Measurements from ENCODE around the gene CAMK2D.

The CAMK2D gene

GRCh38 chr4:113762186-113763028, 869 bp upstream of the CAMK2D start:
- DNase-seq: peak; percentile 98

DNA sequence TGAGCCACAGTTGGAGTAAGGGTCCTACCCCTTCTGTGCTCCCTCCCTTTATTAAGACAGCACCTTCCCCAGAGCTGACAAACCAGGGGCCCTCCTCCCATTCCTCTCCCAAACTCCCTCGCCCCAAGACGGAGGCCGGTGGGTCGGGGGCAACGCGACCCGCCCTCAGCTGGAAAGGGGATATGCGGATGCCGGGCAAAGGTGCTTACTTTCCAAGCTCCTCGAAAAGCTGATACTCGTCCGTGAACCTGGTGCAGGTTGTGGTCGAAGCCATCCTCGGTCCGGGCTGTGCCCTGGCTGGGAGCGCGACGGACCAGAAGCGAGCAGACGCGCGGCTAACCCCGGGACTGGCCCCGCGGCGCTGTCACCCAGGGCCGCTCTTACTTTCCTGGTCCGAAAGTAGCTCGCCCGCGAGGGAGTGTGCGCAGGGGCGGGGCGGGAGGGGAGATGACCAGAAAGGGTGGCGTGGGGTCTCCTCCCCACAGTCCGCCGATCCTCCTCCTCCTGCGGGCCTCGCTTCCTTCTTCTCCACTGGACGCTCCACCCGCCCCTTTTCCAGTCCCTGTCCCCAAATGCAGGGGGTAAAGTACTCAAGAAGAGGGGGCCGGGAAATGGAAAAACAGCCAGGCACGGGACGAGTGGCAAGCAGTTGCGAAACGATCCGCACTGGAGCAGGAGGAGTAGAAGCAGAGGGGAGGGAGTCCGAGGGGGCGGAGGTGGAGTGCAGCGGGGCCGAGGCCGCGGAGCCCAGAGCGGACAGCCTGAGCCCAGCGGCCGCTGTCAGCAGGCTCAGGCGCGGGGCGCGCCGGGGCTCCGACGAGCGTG, 531 bp downstream of the CAMK2D start:
- peak; percentile 14 for DNase-seq

- DNase-seq: no peak
Measured at GRCh38 chr4:113760094-113760794, 1.3 kb downstream of the CAMK2D start.

DNA sequence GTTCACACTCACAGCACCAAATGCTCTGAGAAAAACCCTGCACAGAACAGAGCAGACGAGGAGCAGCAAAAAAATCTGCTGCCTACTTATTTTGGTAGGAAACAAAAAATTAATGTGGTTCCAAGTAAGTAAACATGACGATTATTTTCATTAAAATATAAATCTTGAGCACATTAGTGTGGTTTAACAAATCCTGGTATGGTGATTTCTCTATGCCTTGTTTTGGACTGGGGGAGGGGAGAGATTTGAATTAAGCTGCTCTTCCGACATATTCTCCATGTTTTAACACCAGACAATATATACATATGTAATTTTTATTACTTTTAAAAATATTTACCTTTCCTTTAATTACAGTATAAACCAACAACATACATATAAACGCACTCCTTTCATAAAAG, 1.8 kb downstream of the CAMK2D start:
- DNase-seq: no peak

- no peak for DNase-seq
Measured at GRCh38 chr4:113758372-113758771, 3.2 kb downstream of the CAMK2D start.

DNA sequence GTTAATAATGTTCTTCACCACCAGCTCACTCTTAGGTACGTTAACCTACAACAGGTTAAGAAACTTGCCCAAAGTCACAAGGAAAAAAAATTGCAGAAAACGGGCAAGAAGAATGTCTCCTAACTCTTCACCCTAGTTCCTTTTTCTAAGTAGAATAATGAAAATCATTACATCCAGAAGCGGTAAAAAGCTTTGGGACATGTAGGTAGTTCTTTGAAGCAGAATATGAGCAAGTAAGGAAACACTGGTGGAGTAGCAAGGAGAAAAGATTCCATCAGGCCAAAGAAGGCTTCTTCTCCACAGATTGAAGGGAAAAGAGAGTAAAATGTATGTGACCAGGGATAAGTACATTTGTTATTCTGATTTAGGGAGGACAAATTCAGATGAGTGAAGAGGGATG, 4.1 kb downstream of the CAMK2D start:
- DNase-seq: no peak

GRCh38 chr4:113756005-113756410, 5.5 kb downstream of the CAMK2D start:
- DNase-seq: no peak

DNA sequence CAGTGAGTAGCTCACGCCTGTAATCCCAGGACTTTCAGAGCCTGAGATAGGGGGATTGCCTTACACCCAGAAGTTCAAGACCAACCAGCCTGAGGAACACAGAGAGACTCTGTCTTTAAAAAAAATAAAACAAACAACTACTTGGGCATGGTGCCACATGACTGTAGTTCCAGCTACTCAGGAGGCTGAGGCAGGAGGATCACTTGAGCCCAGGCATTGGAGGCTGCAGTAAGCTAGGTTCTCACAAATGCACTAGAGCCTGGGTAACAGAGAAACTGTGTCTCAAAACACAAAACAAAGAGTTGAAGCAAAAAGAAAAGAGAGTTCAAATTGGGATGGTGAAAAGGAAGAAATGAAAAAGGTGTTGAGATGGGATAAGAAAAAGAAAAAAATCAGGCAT, 10.8 kb downstream of the CAMK2D start:
- no peak for DNase-seq

- no peak for DNase-seq
Measured at GRCh38 chr4:113750296-113750695, 11.2 kb downstream of the CAMK2D start.

DNA sequence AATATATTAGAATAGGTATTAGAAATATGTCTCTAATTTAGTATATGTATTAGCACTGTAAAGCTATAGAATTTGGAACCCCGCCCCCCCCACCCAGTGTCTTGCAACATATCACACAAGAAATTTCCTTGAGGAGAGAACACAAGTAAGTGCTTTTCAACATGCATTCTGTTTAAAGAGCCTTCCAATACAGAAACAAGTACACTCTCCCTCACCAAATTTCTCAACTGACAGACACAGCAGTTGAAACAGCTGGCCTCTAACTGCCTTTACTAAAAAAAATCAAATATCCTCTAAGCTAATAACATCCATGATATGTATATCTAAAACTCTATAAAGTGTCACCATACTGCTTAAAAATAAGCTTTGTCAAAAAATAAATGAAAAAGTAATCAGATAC, 12.4 kb downstream of the CAMK2D start:
- no peak for DNase-seq

- no peak for DNase-seq
Measured at GRCh38 chr4:113747949-113748348, 13.6 kb downstream of the CAMK2D start.

GRCh38 chr4:113745711-113746110, 15.8 kb downstream of the CAMK2D start:
- DNase-seq: no peak

DNA sequence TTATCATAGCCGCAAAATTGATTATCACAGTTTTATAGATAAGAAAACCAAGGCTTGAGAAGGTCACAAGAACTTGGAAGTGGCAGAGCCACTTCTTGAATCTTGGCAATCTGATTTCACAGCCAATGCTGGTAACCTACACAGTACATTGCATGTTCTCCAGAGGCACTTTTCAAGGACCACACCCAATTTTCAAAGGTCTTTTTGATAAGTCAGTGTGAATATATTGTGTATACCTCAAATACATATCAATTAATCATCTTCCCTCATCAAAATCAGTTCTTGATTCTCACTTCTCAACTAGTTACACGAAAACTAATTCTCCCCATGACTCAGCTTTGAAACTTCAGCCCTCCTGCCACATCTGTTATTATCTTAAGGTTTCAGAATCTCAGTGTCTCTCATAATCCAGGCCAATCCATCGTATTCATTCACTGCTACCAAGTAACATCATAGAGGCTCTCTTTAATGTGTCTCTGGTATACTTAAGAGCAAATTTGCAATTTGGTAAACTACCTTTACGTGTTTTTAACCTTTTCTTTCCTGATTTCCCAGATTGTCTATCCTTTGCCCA, 16.8 kb downstream of the CAMK2D start:
- no peak for DNase-seq

DNA sequence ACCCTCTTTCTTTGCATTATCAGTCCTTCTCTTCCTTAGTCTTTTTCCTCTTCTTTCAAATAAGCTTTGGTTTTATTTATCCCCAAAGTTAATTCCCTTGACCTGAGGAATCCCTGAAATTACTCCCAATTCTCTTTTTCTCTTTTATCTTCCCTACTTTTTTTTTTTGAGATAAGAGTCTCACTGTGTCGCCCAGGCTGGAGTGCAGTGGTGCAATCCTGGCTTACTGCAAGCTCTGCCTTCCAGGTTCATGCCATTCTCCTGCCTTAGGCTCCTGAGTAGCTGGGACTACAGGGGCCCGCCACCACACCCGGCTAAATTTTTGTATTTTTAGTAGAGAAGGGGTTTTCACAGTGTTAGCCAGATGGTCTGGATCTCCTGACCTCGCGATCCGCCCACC, 17.8 kb downstream of the CAMK2D start:
- DNase-seq: no peak

- DNase-seq: no peak
Measured at GRCh38 chr4:113742643-113743042, 18.9 kb downstream of the CAMK2D start.

GRCh38 chr4:113741956-113742355, 19.6 kb downstream of the CAMK2D start:
- no peak for DNase-seq

- DNase-seq: no peak
Measured at GRCh38 chr4:113740857-113741379, 20.6 kb downstream of the CAMK2D start.

DNA sequence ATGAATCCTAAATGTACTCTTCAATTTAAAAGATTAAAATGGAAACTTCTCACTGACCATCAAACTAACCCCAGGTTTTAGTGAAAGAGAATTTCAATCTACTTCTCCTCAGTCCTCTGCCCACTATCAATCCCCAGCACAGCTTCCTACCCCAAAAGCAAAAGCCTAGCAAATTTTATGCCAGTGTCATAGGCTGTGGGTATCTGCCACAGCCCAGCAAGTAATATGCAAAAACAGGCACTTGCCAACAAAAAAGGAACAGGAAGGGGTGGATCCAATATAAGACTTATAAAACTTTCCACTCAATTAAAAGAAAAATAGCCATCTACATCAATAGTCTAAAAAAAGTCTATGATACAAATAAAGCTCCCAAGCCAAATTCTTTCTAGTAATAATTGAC, 22.3 kb downstream of the CAMK2D start:
- no peak for DNase-seq

GRCh38 chr4:113738251-113738650, 23.3 kb downstream of the CAMK2D start:
- no peak for DNase-seq

GRCh38 chr4:113733685-113734084, 27.9 kb downstream of the CAMK2D start:
- DNase-seq: no peak

- no peak for DNase-seq
Measured at GRCh38 chr4:113732967-113733527, 28.5 kb downstream of the CAMK2D start.

- DNase-seq: no peak
Measured at GRCh38 chr4:113730467-113731216, 30.9 kb downstream of the CAMK2D start.

Measured in activated CD4-positive, alpha-beta T cell treated with anti-CD3 and anti-CD28 coated beads for 1 hour (primary cell).